NCI-H510A treated with DMSO at 0.1 percent for 48 hours (cell line): ENCODE measurements around the gene MRPL27.
"Not testable (repeated sequence)": the region's sequence is repeated elsewhere in the genome, so short reads cannot be mapped to it uniquely, and the experiment has no call there.

Experiments
- DNase-seq: peaks from one replicate; lab custom pipeline; 2025; lab: John Stamatoyannopoulos, UW

MRPL27 gene

DNA sequence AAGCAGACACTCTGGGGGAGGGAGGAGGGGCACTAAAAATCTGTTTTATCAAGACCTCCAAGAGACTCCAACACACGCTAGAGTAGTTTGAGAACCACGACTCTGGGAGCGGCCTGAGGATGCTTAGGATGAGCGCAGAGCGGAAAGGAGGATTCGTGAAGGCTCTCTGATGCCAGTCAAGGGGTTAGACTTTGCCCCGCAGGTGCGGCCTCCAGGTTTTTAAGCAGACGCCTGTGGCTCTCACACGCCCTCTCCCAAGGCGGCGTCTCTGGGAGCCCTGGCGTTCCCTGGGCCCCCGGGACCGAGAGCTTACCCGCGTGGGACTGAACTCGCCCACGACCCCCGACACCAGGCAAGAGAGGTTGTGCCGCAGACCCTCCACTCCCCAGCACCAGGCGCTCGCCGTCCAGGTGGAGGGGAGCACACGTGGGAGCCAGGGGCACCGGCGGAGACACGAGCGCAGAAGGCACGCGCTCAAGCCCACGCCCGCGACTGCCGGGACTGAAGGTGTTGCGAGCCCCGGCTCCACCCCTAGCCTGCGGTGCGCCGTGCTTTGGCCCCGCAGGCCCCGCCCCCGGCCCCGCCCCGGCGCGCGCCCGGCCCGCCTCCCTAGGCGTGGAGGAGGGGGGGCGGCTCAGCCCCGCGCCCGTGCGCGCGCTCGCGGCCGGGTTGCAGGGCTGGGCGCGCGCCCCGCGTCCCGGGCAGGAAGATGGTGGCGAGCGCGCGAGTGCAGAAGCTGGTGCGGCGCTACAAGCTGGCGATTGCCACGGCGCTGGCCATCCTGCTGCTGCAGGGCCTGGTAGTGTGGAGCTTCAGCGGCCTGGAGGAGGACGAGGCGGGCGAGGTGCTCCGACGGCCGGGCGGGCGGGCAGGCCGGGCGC lies 27.3 kb downstream of the MRPL27 start, which contains the start of gene XYLT2:
TSS of gene XYLT2 (plus strand) at position 695 of the 881 bp plus-strand sequence. CDS start at position 710, 15 bp downstream.
- DNase-seq = peak; percentile 87

DNA sequence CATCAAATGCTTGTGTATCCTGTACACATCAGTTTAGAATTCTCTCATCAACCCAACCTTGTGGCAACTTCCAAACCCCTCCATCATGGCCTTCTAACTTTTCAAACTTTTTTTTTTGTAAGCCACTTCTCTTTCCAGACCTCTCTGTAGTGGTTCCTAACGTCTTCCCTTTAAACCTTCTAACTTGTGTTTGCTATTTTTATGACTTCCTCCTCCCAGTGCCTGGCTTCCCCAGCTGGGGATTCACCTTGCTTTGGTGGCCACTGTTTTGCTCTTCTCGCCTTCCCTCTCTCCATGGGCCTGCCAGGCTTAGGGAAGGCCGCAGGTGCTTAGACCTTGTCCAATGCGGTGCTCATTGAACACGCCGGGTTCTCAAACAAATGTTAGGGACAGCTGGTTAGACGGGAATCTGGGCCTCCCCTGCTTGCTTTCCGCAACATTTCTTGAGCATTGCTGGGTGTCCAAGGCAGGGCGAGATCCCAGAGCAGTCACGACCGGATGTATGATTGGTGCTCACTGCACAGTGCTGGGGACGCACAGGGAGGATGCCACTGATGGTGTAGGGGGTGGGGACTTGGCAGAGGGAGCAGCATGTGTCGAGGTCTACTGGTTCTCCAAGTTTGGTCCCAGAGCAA lies 28.1 kb downstream of the MRPL27 start:
- DNase-seq = peak; percentile 74

DNA sequence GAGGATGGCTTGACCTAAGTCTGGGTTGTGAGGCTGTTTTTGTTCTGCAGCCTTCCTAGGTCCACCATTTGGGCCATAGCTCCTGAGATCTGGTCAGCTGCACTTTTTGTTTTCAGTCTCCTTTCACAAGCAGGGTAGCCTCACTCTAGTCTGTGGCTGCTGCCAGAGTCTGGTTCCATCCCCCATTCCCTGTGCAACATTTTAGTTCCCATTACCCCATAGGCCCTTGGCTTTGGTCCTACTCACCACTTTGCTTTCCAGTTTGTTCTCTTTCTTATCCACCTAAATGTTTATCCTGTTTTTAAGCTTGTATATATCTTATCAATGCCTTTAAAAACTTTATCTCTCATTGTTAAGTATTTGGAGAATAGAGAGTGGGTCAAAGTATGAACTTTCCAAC lies 33.6 kb downstream of the MRPL27 start:
- no peak for DNase-seq

DNA sequence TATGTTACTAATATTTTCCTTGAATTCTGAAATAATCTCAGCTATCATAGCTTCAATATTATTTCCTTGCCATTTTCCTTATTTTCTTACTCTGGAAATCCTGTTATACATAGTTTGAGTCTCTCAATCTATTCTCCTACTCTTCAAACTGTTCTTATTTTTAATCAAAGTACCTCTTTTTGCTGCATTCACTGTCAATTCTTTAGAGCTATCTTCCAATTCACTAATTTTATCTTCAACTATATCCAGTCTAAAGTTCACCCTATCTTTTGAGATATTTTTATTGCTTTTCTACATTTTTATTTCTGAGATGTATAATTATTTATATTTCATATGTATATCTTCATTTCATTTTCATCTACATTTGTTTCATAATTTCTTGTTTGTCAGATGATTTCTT lies 34.3 kb downstream of the MRPL27 start:
- no peak for DNase-seq

- no peak for DNase-seq
Observed at GRCh38 chr17:50337956-50338355, 35.0 kb downstream of the MRPL27 start.

- DNase-seq = not testable (repeated sequence)
Observed at GRCh38 chr17:50333291-50334057, 39.5 kb downstream of the MRPL27 start.

DNA sequence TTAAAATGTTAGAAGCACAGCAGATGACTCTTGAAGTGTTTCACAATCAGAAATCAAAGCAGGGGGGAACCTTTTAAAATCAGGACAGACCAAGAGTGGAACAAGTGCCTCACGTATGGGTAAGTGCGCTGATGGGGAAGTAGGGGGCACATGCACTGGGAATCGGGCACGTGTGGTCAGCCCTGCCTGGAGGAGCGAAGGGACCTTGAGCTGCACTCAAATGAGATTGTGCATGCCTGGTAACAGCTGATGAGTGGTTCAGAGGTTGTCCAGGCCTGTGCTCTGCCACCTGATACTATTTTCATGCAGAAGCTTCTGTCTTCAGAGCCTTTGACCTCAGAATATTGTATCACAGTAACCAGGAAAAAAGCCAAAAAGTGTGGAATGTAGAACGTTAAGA lies 40.8 kb downstream of the MRPL27 start:
- DNase-seq = no peak

- no peak for DNase-seq
Observed at GRCh38 chr17:50331085-50331791, 41.7 kb downstream of the MRPL27 start.

GRCh38 chr17:50330151-50330775 lies 42.7 kb downstream of the MRPL27 start:
- DNase-seq = no peak

- DNase-seq = no peak
Observed at GRCh38 chr17:50329716-50330115, 43.3 kb downstream of the MRPL27 start.

DNA sequence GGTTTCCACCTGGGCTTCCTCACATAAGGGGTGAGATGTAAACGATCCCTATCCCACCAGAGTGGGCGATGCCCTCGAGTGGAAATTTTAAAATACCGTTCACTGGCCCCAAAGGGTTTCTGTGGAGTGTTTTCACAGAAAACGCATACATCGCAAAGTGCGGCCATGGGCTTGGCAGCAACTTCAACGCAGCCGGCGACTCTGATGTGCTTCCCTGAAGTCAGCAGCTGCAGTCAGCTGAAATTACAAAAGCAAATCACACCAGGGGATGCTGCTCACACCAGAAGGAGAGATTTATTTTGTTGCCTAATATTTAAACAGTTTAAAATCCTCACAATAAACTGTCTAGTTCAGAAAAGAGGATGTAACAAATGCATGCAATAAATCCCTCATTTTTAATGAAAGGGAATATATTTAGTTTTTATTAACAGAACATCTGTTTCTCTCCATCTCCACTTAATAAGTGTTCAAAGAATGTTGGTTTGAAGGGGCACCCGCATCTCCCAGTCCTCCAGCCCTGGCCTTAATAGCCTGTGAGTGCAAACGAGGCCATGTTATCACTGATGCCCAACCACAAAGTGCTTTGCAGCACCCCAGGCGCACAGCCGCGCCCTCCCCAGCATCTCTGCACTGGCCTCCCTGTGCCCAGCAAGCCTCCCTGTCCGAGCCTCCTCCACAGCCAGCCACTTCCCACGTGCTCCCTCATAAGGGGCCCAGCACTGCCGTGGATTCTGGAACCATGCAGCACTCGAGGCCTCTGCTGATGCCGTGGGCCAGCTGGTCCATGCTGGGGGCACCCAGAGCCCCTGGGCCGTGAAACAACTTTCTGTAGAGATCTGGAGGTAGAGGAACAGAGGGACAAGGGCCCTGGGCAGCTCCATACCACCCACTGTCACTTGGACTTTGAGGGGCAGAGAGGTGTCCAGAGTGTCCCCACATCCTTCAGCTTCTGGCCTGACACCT lies 44.3 kb downstream of the MRPL27 start:
- DNase-seq = no peak

GRCh38 chr17:50326831-50327364 lies 46.1 kb downstream of the MRPL27 start:
- DNase-seq = no peak

DNA sequence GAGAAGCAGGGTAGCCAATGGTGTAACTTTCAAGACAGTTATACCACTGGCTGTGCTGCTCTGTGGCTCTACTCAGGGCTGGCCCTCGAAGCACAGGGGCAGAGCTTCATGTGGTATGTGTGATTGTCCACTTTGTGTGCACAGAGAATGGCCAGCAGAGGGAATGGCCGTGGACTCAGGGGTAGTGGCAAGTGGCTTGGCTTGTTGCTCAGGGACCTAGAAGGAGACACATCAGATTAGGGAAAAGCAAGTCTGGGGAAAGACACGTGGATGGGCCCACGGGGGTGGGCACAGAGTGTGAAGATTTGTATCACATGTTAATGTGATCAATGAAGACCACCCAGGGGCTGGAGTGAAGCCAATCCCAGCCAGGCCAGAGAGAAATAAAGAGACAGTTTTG lies 47.1 kb downstream of the MRPL27 start:
- no peak for DNase-seq

DNA sequence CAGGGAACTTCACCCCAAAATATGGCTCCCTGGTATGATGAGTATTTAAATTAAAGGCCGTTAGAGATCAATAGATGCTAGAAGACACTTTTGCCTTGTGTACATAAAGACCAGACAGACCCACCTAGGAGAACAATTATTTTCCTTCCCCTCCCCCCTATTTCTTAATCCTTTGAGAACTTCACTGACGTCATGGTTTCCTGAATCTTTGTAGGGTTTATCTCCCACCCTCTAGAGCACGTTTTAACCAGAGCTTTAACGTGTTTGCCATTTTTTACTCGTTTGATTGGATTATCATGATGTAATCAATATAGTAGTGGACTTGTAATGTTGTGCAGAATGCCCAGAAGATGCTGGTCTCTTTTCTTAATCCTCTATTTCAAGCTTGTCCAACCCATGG lies 49.9 kb downstream of the MRPL27 start:
- DNase-seq = no peak

- DNase-seq = no peak
Observed at GRCh38 chr17:50322271-50322670, 50.7 kb downstream of the MRPL27 start.

DNA sequence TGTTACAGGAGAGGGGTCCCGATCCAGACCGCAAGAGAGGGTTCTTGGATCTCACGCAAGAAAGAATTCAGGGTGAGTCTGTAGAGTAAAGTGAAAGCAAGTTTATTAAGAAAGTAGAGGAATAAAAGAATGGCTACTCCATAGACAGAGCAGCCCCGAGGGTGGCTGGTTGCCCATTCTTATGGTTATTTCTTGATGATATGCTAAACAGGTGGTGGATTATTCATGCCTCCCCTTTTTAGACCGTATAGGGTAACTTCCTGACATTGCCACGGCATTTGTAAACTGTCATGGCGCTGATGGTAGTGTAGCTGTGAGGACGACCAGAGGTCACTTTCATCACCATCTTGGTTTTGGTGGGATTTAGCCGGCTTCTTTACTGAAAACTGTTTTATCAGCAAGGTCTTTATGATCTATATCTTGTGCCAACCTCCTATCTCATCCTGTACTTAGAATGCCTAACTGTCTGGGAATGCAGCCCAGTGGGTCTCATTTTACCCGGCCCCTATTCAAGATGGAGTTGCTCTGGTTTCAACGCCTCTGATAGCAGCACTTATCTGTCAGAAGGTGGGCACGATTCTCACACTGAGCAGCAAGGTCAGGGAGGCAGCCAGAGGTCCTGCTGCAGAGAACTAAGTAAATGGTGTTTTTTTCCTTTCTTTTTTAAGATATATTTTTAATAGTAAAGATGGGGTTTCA lies 53.5 kb downstream of the MRPL27 start:
- DNase-seq = no peak

- DNase-seq = peak; percentile 91
Observed at GRCh38 chr17:50318501-50319285, 54.3 kb downstream of the MRPL27 start.
